GM21529 (cell line): ENCODE data around the gene TOM1L1.
A peak's percentile ranks its signal among the peaks of the same experiment; 100 is the strongest.
"Not testable (repeated sequence)": the region's sequence is repeated elsewhere in the genome, so short reads cannot be mapped to it uniquely, and the experiment has no call there.

Source experiments
- ATAC-seq: cut with Tn5 transposase; IDR thresholded peaks from one replicate; pipeline ENCODE4 v1.9.1; 2021; ENCODE audit not compliant: unreplicated experiment

TOM1L1 gene, protein sequence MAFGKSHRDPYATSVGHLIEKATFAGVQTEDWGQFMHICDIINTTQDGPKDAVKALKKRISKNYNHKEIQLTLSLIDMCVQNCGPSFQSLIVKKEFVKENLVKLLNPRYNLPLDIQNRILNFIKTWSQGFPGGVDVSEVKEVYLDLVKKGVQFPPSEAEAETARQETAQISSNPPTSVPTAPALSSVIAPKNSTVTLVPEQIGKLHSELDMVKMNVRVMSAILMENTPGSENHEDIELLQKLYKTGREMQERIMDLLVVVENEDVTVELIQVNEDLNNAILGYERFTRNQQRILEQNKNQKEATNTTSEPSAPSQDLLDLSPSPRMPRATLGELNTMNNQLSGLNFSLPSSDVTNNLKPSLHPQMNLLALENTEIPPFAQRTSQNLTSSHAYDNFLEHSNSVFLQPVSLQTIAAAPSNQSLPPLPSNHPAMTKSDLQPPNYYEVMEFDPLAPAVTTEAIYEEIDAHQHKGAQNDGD

DNA sequence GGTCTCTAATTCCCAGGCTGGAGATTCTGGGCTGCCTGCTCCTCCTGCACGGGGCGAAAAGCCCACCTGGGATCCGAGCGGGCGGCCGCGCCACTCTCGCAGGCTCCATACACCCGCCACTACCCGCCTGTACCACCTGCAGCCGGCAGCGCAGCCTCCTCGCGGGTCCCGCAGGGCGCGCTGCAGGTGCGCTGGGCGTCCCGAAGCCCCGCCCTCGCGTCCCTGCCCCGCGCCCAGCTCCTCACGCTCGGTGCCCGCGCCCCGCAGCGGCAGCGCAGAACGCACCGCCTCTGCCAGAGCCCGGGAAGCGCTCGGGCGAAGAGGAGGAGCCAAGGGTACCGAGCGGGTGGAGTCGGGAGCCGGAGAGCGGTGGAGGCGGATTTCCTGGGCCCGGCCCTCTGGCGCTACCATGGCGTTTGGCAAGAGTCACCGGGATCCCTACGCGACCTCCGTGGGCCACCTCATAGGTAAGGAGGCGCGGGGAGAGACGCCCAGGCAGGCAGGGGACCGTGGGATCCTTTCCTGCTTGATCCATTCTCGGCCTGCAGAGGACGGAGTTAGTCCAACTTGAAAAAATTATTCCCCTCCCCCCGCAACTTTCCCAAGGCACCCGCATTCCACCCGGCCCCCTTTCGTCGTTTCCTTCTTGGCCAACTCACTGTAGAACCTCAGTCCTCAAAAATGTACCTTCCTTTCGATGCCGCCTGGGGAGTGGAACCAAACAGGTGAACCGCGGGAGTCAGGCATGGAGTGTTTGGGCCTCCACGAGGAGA is at the start of gene TOM1L1:
TOM1L1 (plus strand) TSS at position 396 of the 773 bp plus-strand sequence; CDS start at position 410, 14 bp downstream.
- ATAC-seq = peak; percentile 74

DNA sequence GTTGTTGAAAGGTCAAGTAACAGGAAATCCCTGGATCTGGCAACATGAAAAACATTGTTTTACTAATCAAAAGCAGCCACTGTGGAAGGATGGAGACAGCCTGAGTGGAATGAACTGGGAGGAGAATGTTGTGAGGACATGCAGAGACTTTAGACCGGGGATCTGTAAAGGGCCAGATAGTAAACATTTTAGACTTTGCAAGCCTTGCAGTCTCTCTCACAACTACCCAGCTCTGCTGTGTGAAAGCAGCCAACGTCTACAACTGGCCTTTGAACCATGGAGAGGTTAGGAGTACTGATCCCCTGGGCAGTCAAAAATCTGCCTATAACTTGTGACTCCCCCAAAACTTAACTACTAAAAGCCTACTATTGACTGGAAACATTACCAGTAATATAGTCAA is 41.5 kb upstream of the TOM1L1 start:
- ATAC-seq = no peak

DNA sequence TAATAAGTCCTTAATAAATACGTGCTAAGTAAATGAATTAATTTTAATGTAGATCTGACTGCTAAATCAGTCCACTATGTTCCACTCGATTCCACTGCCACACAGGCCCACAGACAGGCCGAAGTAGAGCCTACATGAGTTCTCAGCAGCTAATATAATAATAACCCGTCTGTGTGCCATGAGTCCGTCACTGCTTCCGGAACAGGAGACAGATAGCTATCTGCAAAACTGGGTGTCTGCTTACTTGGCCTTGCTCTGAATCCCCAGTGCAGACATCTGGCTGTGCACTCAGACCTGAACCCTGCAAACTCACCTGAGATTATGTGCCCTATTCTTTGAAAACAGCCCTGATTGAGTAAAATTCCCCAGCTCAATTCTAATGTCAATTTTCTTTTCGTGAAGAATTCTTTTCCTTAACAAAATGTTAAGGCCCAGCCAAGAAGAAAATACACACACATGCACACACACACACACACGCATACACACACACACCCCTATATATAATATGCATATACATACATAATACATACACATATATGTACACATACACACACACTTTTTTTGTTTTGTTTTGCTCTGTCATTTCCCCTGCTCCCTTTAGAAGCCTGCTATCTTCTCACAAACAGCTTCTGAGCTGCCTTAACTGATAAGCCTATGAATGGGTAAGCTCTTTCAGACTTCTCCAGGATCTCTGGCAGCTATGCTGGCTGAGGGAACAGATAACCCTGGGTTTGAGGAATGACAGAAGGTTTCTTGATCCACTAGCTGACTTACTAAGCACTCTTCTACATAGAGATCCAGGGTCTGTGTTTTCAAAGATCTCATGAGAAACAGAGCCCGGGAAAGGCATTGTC is 39.8 kb upstream of the TOM1L1 start:
- no peak for ATAC-seq

DNA sequence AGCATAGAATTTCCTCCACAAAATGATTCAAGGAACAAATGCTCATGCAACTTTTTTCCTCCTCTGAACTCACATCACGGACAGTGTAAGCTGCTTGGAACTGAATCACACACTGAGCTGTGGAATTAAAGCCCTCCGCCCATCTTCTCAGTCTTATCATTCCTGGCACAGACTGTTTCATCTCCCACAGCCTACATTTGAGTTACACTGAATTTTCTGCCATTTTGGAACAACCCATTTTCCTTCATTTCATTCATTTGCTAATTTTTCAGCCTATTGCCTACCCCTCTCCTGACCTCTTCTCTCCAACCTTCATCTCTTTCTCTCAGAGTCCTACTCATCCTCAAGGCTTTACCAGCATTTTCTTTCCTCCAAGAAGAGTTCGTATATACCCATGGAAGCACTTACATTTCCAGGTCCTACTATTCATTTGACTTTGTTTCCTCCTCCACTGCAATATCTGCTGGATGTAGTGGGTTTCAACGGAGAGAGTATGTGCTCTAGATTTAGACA is 39.1 kb upstream of the TOM1L1 start:
- ATAC-seq = no peak

DNA sequence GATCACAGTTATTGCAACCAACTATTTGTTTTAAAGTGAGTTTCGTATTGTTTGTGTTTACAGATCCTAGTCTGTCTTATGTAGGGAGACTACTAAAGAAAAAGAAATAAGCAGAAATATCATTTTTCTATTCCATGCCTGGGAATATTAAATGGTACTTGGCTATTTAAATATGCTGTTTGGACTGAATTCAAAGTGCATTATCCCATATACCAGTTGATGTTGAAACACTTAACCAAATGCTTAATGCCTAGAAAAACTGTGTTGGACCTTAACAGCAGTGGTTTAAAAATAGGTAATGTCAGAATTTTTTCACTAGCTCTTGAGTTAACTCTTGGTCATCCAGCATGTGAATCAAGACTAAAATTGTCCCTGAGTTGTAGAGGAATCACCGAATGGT is 37.5 kb upstream of the TOM1L1 start:
- no peak for ATAC-seq

GRCh38 chr17:54864070-54864469 is 36.6 kb upstream of the TOM1L1 start:
- ATAC-seq = no peak

DNA sequence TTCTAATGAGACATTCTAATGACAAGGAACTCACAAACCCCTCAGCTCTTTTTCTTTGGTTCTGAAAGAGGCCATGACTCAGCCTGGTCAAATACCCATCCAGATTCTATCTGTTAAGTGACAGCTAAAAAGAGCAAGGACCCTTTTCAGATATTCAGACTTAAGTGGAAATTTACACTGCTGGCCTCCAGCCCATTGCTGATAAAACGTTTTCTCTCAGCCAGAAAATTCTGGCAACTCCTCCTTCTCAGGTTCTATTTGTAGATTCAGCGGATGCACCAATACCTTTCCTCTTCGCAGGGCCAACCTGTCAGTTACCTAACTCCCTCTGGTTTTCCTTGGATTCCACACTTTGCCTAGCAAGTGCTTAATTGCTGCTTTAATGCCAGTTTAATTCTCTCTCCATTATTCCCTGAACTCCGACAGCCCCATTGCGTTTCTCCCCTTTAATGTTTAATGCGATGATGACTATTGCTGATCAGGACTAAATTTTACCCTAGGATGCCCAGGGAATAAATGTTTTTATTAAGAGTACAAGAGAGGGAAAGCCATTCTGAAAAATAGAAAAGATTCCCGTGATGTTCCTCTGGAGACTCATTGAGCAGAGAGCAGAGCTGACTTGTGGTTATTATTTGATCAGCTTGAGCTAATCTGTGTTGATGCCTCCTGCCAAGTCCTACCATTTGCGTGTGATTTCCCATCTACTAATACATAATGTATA is 35.9 kb upstream of the TOM1L1 start:
- no peak for ATAC-seq

GRCh38 chr17:54867634-54868033 is 33.0 kb upstream of the TOM1L1 start:
- no peak for ATAC-seq

GRCh38 chr17:54870671-54871175 is 29.9 kb upstream of the TOM1L1 start:
- ATAC-seq = no peak

- ATAC-seq = not testable (repeated sequence)
Measured at GRCh38 chr17:54875906-54876305, 24.7 kb upstream of the TOM1L1 start.

DNA sequence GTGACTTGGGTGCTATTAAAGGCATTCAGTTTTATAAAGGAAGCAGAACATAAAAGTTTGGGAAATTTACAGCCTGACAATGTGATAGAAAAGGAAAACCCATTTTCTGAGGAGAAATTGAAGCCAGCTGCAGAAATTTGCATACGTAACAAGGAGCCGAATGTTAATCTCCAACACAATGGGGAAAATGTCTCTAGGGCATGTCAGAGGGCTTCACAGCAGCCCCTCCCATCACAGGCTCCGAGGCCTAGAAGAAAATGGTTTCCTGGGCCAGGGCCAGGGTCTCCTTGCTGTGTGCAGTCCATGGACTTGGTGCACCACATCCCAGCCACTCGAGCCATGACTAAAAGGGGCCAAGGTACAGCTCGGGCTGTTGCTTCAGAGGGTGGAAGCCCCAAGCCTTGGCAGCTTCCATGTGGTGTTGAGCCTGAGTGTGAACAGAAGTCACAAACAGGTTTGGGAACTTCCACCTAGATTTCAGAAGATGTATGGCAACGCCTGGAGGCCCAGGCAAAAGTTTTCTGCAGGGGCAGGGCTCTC is 23.9 kb upstream of the TOM1L1 start:
- no peak for ATAC-seq

DNA sequence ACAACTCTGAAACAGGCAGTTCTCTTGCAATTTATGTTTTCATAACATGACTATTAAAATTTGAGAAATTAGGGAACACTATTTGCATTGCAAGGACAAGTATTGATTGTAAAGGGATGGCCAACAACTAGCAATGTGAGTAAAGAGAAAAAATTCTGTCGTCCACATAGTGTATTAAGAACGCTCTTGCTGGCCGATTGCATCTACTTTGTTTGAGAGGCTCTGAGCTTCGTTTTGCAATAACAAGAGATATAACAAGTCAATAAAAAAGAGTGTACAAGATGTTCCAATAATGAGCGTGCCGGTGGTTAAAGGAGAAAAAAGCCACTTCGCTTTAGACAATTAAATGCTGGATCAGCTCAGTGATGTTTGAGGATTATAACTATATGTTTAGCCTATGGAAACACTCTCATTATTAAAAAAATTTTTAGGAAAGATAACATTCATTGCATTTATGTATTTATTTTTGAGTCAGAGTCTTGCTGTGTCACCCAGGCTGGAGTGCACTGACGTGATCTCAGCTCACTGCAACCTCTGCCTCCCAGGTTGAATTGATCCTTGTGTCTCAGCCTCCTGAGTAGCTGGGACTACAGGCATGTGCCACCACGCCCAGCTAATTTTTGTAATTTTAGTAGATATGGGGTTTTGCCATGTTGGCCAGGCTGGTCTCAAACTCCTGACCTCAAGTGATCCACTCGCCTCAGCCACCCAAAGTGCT is 19.2 kb upstream of the TOM1L1 start:
- ATAC-seq = no peak

DNA sequence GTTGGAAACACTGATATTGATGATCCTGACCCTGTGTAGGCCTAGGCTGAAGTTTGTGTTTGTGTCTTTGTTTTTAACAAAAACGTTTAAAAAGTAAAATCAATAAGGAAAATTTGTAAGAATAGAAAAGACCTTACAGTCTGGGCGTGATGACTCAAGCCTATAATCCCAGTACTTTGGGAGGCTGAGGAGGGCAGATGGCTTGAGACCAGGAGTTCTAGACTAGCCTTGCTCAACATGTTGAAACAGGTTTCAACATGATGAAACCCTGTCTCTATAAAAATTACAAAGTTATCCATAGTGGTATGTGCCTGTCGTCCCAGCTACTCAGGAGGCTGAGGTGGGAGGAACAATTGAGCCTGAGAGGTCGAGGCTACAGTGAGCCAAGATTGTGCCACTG is 18.3 kb upstream of the TOM1L1 start:
- ATAC-seq = no peak

DNA sequence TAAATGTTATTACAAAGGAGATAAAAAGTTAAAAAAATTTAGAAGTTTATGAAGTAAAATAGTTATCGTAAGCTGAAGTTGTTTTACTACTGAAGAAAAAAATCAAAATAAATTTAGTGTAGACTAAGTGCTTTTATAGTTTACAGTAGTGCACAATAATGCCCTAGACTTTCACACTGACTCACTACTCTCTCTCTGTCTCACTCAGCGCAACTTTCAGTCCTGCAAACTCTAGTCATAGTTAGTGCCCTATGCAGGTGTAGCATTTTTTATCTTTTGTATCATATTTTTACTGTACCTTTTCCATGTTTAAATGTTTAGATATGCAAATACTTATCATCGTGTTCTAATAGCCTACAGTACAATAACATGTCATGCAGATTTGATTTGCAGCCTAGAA is 17.7 kb upstream of the TOM1L1 start:
- peak; percentile 93 for ATAC-seq

GRCh38 chr17:54883939-54884338 is 16.7 kb upstream of the TOM1L1 start:
- ATAC-seq = no peak

- ATAC-seq = no peak
Measured at GRCh38 chr17:54887787-54888186, 12.9 kb upstream of the TOM1L1 start.

- no peak for ATAC-seq
Measured at GRCh38 chr17:54888254-54888653, 12.4 kb upstream of the TOM1L1 start.

DNA sequence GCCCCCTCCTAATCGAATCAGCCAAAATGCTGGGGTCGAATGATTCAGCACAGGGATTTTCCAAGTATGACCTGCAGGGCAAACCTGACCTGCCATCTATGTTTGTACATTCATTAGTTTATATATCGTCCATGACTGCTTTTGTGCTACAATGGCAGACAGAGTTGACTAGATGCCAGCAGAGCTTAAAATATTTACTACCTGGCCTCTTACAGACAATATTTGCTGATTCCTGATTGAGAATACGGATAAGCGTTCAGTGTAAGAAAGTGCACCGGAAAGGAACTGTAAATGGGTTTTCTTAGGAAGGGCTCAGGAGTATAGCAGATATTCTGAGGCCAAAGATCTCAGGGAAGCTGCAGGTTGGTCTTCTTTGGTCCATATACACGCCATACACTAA is 11.7 kb upstream of the TOM1L1 start:
- ATAC-seq = no peak

GRCh38 chr17:54891176-54891821 is 9.4 kb upstream of the TOM1L1 start:
- ATAC-seq = no peak
